WTC11 (cell line): ENCODE results near the gene PADI1. TPM values are rescaled to one million over a fixed set of nuclear protein-coding genes. Genes with fewer than 3 reads are reported as not detected.

Experiments used
- ATAC-seq: fragments of 200-7000 bp; cut with Tn5 transposase; 2 replicates; pipeline ENCODE4 v1.10.0; 2021; ENCODE audit warnings: mild to moderate bottlenecking, moderate library complexity
- CTCF ChIA-PET: fragments of 300-600 bp; sonication (Branson Sonifier 250); formaldehyde crosslinking; loops from one replicate; lab custom pipeline; 2021; ENCODE audit warnings: antibody characterized with exemption; lab: Charles Lee
- POLR2A ChIA-PET: fragments of 350-600 bp; sonication (Branson Sonifier 250); formaldehyde crosslinking; loops from one replicate; lab custom pipeline; 2021; ENCODE audit warnings: antibody characterized with exemption; lab: Charles Lee
- DNase-seq: peaks from one replicate; pipeline ENCODE4 v3.0.0; 2021; ENCODE audit warnings: low spot score
- H3K27ac Mint-ChIP-seq: 2 replicates; pipeline ENCODE4 v1.8.0; 2021; ENCODE audit warnings: mixed read lengths
- H3K27me3 Mint-ChIP-seq: 2 replicates; pipeline ENCODE4 v1.8.0; 2021; ENCODE audit warnings: low read depth, mild to moderate bottlenecking, moderate library complexity, mixed read lengths
- H3K36me3 Mint-ChIP-seq: 2 replicates; pipeline ENCODE4 v1.8.0; 2021; ENCODE audit warnings: mixed read lengths
- H3K4me1 Mint-ChIP-seq: 2 replicates; pipeline ENCODE4 v1.8.0; 2022; ENCODE audit warnings: mixed read lengths
- H3K4me3 Mint-ChIP-seq: 2 replicates; pipeline ENCODE4 v1.8.0; 2021; ENCODE audit warnings: mild to moderate bottlenecking, moderate library complexity, mixed read lengths
- H3K9me3 Mint-ChIP-seq: 2 replicates; pipeline ENCODE4 v1.8.0; 2021; ENCODE audit warnings: mixed read lengths
- AFF4 ChIP-seq: sonication (generic); formaldehyde crosslinking; IDR thresholded peaks from 2 replicates; pipeline ENCODE4 v1.8.1; 2023; ENCODE audit warnings: mild to moderate bottlenecking, missing genetic modification reagents, borderline replicate concordance
- ARID4B ChIP-seq: sonication (generic); formaldehyde crosslinking; IDR thresholded peaks from 2 replicates; pipeline ENCODE4 v1.8.0; 2023; ENCODE audit warnings: missing genetic modification reagents, mild to moderate bottlenecking, borderline replicate concordance
- CDX4 ChIP-seq: fragments of 250-450 bp; sonication (Bioruptor Pico); IDR thresholded peaks from 2 replicates; pipeline ENCODE4 v1.9.0; 2021; ENCODE audit warnings: moderate library complexity, mild to moderate bottlenecking, inconsistent platforms, borderline replicate concordance
- CREB1 ChIP-seq: sonication (generic); formaldehyde crosslinking; IDR thresholded peaks from 2 replicates; pipeline ENCODE4 v1.8.0; 2023; ENCODE audit warnings: mild to moderate bottlenecking, missing genetic modification reagents
- CTCF ChIP-seq: fragments of 200-600 bp; IDR thresholded peaks from 2 replicates; pipeline ENCODE4 v1.8.0; 2022; ENCODE audit warnings: antibody characterized with exemption
- GRHL2 ChIP-seq: fragments of 250-450 bp; sonication (Bioruptor Pico); IDR thresholded peaks from 2 replicates; pipeline ENCODE4 v1.8.0; 2022; ENCODE audit warnings: mild to moderate bottlenecking, moderate library complexity; ENCODE audit not compliant: insufficient replicate concordance, severe bottlenecking
- JAZF1 ChIP-seq: fragments of 250-450 bp; sonication (Bioruptor Pico); IDR thresholded peaks from 2 replicates; pipeline ENCODE4 v1.9.0; 2021; ENCODE audit warnings: moderate library complexity, mild to moderate bottlenecking, inconsistent platforms
- KAT7 ChIP-seq: sonication (generic); formaldehyde crosslinking; IDR thresholded peaks from 2 replicates; pipeline ENCODE4 v1.8.1; 2023; ENCODE audit warnings: missing genetic modification reagents, mild to moderate bottlenecking, borderline replicate concordance
- MLX ChIP-seq: sonication (generic); formaldehyde crosslinking; IDR thresholded peaks from 2 replicates; pipeline ENCODE4 v1.8.1; 2023; ENCODE audit warnings: mild to moderate bottlenecking, missing genetic modification reagents, moderate library complexity
- NR1H2 ChIP-seq: sonication (generic); formaldehyde crosslinking; IDR thresholded peaks from 2 replicates; pipeline ENCODE4 v1.9.0; 2021; ENCODE audit warnings: mild to moderate bottlenecking, moderate library complexity, missing genetic modification reagents
- PRDM15 ChIP-seq: sonication (generic); formaldehyde crosslinking; IDR thresholded peaks from 2 replicates; pipeline ENCODE4 v1.8.0; 2022; ENCODE audit warnings: missing genetic modification reagents
- SMAD3 ChIP-seq: sonication (generic); formaldehyde crosslinking; IDR thresholded peaks from 2 replicates; pipeline ENCODE4 v1.8.0; 2022; ENCODE audit warnings: missing genetic modification reagents, mild to moderate bottlenecking, borderline replicate concordance
- TCF7 ChIP-seq: sonication (generic); formaldehyde crosslinking; IDR thresholded peaks from 2 replicates; pipeline ENCODE4 v1.8.0; 2022; ENCODE audit warnings: mild to moderate bottlenecking, low read depth, missing genetic modification reagents, moderate library complexity
- TEAD1 ChIP-seq: sonication (generic); formaldehyde crosslinking; IDR thresholded peaks from 2 replicates; pipeline ENCODE4 v1.8.0; 2022; ENCODE audit warnings: mild to moderate bottlenecking, missing genetic modification reagents
- ZBTB43 ChIP-seq: sonication (generic); formaldehyde crosslinking; IDR thresholded peaks from 2 replicates; pipeline ENCODE4 v1.8.1; 2023; ENCODE audit warnings: mild to moderate bottlenecking, missing genetic modification reagents
- ZNF232 ChIP-seq: sonication (generic); formaldehyde crosslinking; IDR thresholded peaks from 2 replicates; pipeline ENCODE4 v1.8.0; 2022; ENCODE audit warnings: mild to moderate bottlenecking, missing genetic modification reagents
- ZNF317 ChIP-seq: sonication (generic); formaldehyde crosslinking; IDR thresholded peaks from 2 replicates; pipeline ENCODE4 v1.8.1; 2023; ENCODE audit warnings: low read depth, mild to moderate bottlenecking, moderate library complexity, missing genetic modification reagents, borderline replicate concordance
- ZNF425 ChIP-seq: fragments of 250-450 bp; sonication (Bioruptor Pico); conservative IDR thresholded peaks from 2 replicates; pipeline ENCODE4 v1.9.0; 2021; ENCODE audit warnings: mild to moderate bottlenecking
- ZNF671 ChIP-seq: fragments of 250-450 bp; sonication (Bioruptor Pico); IDR thresholded peaks from 2 replicates; pipeline ENCODE4 v1.8.0; 2021; ENCODE audit warnings: mild to moderate bottlenecking
- total RNA-seq: library from RNA; stranded (reverse); gene quantifications from 3 replicates; pipeline ENCODE4 v1.2.3, GENCODE V29; 2021

The PADI1 gene
- total RNA-seq, 1 experiment from 2014 or later: 0.15 TPM

- H3K9me3 Mint-ChIP-seq: peaks cover 15% of the 10 kb centered on the region
- POLR2A ChIA-PET: no interaction called here
- CTCF ChIA-PET: interaction anchor here (1.3 kb wide), 1 partner anchor 44 kb away, joined by 4 read pairs; no protein-coding TSS in a partner anchor
- peaks cover 10% of the 10 kb centered on the region for H3K4me1 Mint-ChIP-seq
- ATAC-seq (no peak), DNase-seq (no peak)
- H3K36me3 Mint-ChIP-seq: no peaks in the 10 kb centered on the region
- no peak overlapping the region for H3K4me3 Mint-ChIP-seq
- no peak overlapping the region for H3K27ac Mint-ChIP-seq
- TF ChIP-seq AFF4 (CRISPR knock-in tag) (no peak), ZNF425 (no peak), ARID4B (CRISPR knock-in tag) (no peak), CTCF (no peak), TCF7 (CRISPR knock-in tag) (no peak), CREB1 (CRISPR knock-in tag) (no peak), PRDM15 (CRISPR knock-in tag) (no peak), NR1H2 (no peak), JAZF1 (CRISPR knock-in tag) (no peak), MLX (CRISPR knock-in tag) (no peak), ZNF232 (CRISPR knock-in tag) (no peak), GRHL2 (CRISPR knock-in tag) (no peak), ZNF317 (no peak), ZNF671 (CRISPR knock-in tag) (no peak), TEAD1 (CRISPR knock-in tag) (no peak), KAT7 (CRISPR knock-in tag) (no peak), SMAD3 (no peak), ZBTB43 (no peak), CDX4 (CRISPR knock-in tag) (no peak)
- H3K27me3 Mint-ChIP-seq: peaks cover 32% of the 10 kb centered on the region
Observed at GRCh38 chr1:17170571-17170970, 34.4 kb upstream of the PADI1 start.
